Smooth muscle cell (in vitro differentiated cells): ENCODE results near the gene LRP6. TPM values are rescaled to one million over a fixed set of nuclear protein-coding genes. Genes with fewer than 3 reads are reported as not detected.

Experiments used
- DNase-seq: peaks from one replicate; lab custom pipeline; 2025; ENCODE audit not compliant: unreplicated experiment; lab: John Stamatoyannopoulos, UW
- H2AFZ ChIP-seq: fragments of 200-600 bp; sonication (generic); 2 replicates; pipeline ENCODE4 v1.6.0; 2016; ENCODE audit warnings: antibody characterized with exemption, low read depth, mild to moderate bottlenecking
- H3F3A ChIP-seq: fragments of 200-600 bp; sonication (generic); 2 replicates; pipeline ENCODE4 v1.6.0; 2017; ENCODE audit warnings: antibody characterized with exemption, low read depth
- H3K27ac ChIP-seq: fragments of 200-600 bp; sonication (generic); 2 replicates; pipeline ENCODE4 v1.5.1; 2016; ENCODE audit warnings: low read depth, mild to moderate bottlenecking
- H3K27me3 ChIP-seq: fragments of 200-600 bp; sonication (generic); 2 replicates; pipeline ENCODE4 v1.6.1; 2016; ENCODE audit warnings: low read depth, mild to moderate bottlenecking
- H3K36me3 ChIP-seq: fragments of 200-600 bp; sonication (generic); 2 replicates; pipeline ENCODE4 v1.5.1; 2016; ENCODE audit warnings: low read depth
- H3K4me1 ChIP-seq: fragments of 200-600 bp; sonication (generic); 2 replicates; pipeline ENCODE4 v1.5.1; 2016; ENCODE audit warnings: low read depth
- H3K4me2 ChIP-seq: fragments of 200-600 bp; sonication (generic); 2 replicates; pipeline ENCODE4 v1.6.0; 2016; ENCODE audit warnings: mild to moderate bottlenecking
- H3K4me3 ChIP-seq: fragments of 200-600 bp; sonication (generic); 2 replicates; pipeline ENCODE4 v1.5.1; 2016; ENCODE audit warnings: mild to moderate bottlenecking
- H3K79me2 ChIP-seq: fragments of 200-600 bp; sonication (generic); 2 replicates; pipeline ENCODE4 v1.6.0; 2016; ENCODE audit warnings: low read depth, mild to moderate bottlenecking
- H3K9ac ChIP-seq: fragments of 200-600 bp; sonication (generic); 2 replicates; pipeline ENCODE4 v1.6.0; 2016; ENCODE audit warnings: low read depth
- H3K9me3 ChIP-seq: fragments of 200-600 bp; sonication (generic); replicated peaks from 2 replicates; pipeline ENCODE4 v1.5.1; 2016; ENCODE audit warnings: low read depth
- H4K20me1 ChIP-seq: fragments of 200-600 bp; sonication (generic); 2 replicates; pipeline ENCODE4 v1.6.0; 2016; ENCODE audit warnings: low read depth
- WGBS: methylation state at CpG from one replicate; pipeline ENCODE4 v1.1.7; 2016; ENCODE audit warnings: low lambda C conversion rate; 5-methylcytosine and 5-hydroxymethylcytosine counted together
- polyA plus RNA-seq: library from polyadenylated mRNA; unstranded; fragments of >200 nt; fragmentation: Nextera tagmentation; extraction: Ambion mirVana; gene quantifications from 2 replicates; pipeline ENCODE4 v1.2.1, GENCODE V29; 2016
- total RNA-seq: library from RNA; depleted of rRNA; stranded (reverse); fragments of >200 nt; gene quantifications from 2 replicates; pipeline ENCODE4 v1.2.3, GENCODE V29; 2014
- TF ChIP-seq, protein P1 (sequence below): fragments of 200-600 bp; sonication (generic); IDR thresholded peaks from 2 replicates; pipeline ENCODE4 v1.5.1; 2017; ENCODE audit warnings: borderline replicate concordance, mild to moderate bottlenecking, antibody characterized with exemption; ENCODE audit not compliant: insufficient read depth, poor library complexity, severe bottlenecking

Gene LRP6
- total and polyA plus RNA-seq, 2 experiments from 2014 or later: 10.6 to 21.1 TPM

DNA sequence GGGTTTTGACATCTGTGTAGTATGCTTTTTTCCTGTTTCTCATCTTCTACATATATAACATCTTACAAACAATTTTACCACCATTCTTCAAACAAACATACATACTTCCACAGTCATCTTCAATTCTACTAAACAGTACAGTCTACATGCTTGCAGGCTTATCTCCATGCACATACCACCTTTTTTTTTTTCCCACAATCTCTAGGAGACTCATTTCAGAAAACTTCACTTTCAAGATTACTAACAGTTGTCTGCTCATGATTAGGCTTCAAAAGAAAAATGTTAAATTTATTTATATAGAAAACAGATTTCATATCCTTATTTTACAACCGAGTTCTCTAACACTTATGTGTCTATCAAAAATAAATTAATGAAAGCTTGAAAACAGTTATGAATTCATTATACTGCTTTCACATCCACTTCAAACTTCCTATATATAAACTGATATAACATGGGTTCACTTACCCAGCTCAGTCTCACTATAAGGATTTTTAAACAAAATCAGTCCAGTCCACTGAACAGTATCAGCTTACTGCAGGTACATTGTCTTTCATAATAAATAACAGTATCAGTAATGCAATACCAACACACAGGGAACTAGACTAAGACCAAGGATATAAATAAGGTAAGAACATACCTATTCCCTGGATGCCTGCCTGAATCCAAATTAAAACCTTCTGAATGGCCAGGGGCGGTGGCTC, 42.5 kb downstream of the LRP6 start:
- no peak overlapping the region for H3K4me3 ChIP-seq
- H3K79me2 ChIP-seq: peaks cover 87% of the 10 kb centered on the region
- H3F3A ChIP-seq: peaks cover 2% of the 10 kb centered on the region
- H3K4me1 ChIP-seq: peaks cover 22% of the 10 kb centered on the region
- DNase-seq: no peak
- no peaks in the 10 kb centered on the region for H3K27me3 ChIP-seq
- peak overlapping the region; percentile 62 for H3K27ac ChIP-seq
- peaks cover 69% of the 10 kb centered on the region for H4K20me1 ChIP-seq
- TF ChIP-seq, protein P1, sequence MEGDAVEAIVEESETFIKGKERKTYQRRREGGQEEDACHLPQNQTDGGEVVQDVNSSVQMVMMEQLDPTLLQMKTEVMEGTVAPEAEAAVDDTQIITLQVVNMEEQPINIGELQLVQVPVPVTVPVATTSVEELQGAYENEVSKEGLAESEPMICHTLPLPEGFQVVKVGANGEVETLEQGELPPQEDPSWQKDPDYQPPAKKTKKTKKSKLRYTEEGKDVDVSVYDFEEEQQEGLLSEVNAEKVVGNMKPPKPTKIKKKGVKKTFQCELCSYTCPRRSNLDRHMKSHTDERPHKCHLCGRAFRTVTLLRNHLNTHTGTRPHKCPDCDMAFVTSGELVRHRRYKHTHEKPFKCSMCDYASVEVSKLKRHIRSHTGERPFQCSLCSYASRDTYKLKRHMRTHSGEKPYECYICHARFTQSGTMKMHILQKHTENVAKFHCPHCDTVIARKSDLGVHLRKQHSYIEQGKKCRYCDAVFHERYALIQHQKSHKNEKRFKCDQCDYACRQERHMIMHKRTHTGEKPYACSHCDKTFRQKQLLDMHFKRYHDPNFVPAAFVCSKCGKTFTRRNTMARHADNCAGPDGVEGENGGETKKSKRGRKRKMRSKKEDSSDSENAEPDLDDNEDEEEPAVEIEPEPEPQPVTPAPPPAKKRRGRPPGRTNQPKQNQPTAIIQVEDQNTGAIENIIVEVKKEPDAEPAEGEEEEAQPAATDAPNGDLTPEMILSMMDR: no peak
- H3K36me3 ChIP-seq: peaks cover 4% of the 10 kb centered on the region
- WGBS: 67% methylated on average over 2 of the region's 2 CpGs
- H3K9me3 ChIP-seq: no peaks in the 10 kb centered on the region
- no peak overlapping the region for H3K9ac ChIP-seq
- H2AFZ ChIP-seq: no peak overlapping the region
- H3K4me2 ChIP-seq: peak overlapping the region; percentile 38

DNA sequence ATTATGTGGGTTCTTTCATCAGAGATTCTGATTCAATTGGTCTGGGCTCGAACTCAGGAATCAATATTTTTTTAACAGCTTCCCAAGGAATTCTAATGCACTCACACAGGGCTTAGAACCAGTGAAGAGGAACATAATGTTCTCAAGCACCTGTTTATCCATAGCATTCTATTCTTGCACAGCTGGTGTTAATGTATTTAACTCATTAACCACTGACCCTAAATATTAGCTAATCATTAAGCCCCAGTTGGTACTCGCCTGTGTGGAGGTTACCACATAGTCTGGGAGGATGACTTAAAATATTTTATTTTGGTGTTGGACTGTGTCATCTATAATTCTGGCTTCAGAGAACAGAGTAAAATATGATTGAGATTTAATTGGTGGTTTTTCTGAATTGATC, 45.3 kb downstream of the LRP6 start:
- no peaks in the 10 kb centered on the region for H3K36me3 ChIP-seq
- 93% methylated on average over 2 of the region's 2 CpGs for WGBS
- no peak overlapping the region for H2AFZ ChIP-seq
- H3F3A ChIP-seq: peaks cover 2% of the 10 kb centered on the region
- no peak overlapping the region for H3K4me3 ChIP-seq
- TF ChIP-seq, protein P1: no peak
- no peak overlapping the region for H3K27ac ChIP-seq
- no peak overlapping the region for H3K9ac ChIP-seq
- H3K9me3 ChIP-seq: no peaks in the 10 kb centered on the region
- peaks cover 88% of the 10 kb centered on the region for H3K79me2 ChIP-seq
- H3K4me1 ChIP-seq: peaks cover 19% of the 10 kb centered on the region
- H3K4me2 ChIP-seq: no peak overlapping the region
- no peaks in the 10 kb centered on the region for H3K27me3 ChIP-seq
- peaks cover 80% of the 10 kb centered on the region for H4K20me1 ChIP-seq
- DNase-seq: no peak

DNA sequence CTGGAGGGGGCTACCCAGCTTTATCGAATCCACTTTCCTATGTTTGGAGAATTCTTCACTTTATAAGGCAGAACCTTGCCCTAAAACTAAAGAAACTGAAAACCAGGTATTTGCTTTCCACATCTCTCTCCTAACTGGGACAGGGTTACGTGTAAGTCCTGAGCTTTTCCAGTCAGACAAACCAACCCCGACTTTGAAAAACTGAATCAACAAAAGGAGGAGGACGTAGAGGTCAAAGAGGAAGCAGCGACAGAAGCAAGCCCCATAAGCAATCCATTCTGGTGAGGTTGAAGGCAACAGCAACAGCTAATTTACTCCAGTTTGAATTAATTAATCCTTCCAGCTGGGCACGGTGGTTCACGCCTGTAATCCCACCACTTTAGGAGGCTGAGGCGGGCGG, 47.2 kb downstream of the LRP6 start:
- TF ChIP-seq, protein P1: no peak
- H3K79me2 ChIP-seq: peaks cover 75% of the 10 kb centered on the region
- peaks cover 24% of the 10 kb centered on the region for H3K4me1 ChIP-seq
- H3K27ac ChIP-seq: no peak overlapping the region
- no peak overlapping the region for H3K9ac ChIP-seq
- no peaks in the 10 kb centered on the region for H3K36me3 ChIP-seq
- no peak overlapping the region for H3K4me2 ChIP-seq
- H4K20me1 ChIP-seq: peaks cover 92% of the 10 kb centered on the region
- H3K9me3 ChIP-seq: no peaks in the 10 kb centered on the region
- no peak overlapping the region for H3K4me3 ChIP-seq
- 93% methylated on average over 9 of the region's 9 CpGs for WGBS
- H3F3A ChIP-seq: peaks cover 2% of the 10 kb centered on the region
- no peaks in the 10 kb centered on the region for H3K27me3 ChIP-seq
- H2AFZ ChIP-seq: no peak overlapping the region
- DNase-seq: no peak

DNA sequence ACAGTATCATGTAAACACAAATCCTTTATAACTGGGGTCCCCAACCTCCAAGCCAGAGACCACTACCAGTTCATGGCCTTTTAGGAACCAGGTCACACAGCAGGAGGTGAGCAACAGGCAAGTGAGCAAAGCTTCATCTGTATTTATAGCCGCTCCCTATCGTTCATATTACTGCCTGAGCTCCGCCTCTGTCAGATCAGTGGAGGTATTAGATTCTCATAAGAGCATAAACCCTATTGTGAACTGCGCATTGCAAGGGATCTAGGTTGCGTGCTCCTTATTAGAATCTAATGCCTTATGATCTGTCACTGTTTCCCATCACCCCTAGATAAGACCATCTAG, 49.9 kb downstream of the LRP6 start:
- Histone ChIP-seq H3K9ac (no peak overlapping the region), H3K36me3 (no peaks in the 10 kb centered on the region), H3K9me3 (no peaks in the 10 kb centered on the region), H3K79me2 (peaks cover 79% of the 10 kb centered on the region), H3K4me2 (no peak overlapping the region), H4K20me1 (peaks cover 95% of the 10 kb centered on the region), H3K27me3 (no peaks in the 10 kb centered on the region), H3K27ac (no peak overlapping the region), H3F3A (no peaks in the 10 kb centered on the region), H2AFZ (no peak overlapping the region), H3K4me3 (no peak overlapping the region), H3K4me1 (peaks cover 19% of the 10 kb centered on the region)
- DNase-seq: no peak
- TF ChIP-seq, protein P1: no peak
- WGBS: 92% methylated on average over 5 of the region's 5 CpGs
